ENCODE measurements around the gene ZSWIM7.
A peak's percentile ranks its signal among the peaks of the same experiment; 100 is the strongest.
"Not testable (repeated sequence)": the region's sequence is repeated elsewhere in the genome, so short reads cannot be mapped to it uniquely, and the experiment has no call there.

Gene ZSWIM7

DNA sequence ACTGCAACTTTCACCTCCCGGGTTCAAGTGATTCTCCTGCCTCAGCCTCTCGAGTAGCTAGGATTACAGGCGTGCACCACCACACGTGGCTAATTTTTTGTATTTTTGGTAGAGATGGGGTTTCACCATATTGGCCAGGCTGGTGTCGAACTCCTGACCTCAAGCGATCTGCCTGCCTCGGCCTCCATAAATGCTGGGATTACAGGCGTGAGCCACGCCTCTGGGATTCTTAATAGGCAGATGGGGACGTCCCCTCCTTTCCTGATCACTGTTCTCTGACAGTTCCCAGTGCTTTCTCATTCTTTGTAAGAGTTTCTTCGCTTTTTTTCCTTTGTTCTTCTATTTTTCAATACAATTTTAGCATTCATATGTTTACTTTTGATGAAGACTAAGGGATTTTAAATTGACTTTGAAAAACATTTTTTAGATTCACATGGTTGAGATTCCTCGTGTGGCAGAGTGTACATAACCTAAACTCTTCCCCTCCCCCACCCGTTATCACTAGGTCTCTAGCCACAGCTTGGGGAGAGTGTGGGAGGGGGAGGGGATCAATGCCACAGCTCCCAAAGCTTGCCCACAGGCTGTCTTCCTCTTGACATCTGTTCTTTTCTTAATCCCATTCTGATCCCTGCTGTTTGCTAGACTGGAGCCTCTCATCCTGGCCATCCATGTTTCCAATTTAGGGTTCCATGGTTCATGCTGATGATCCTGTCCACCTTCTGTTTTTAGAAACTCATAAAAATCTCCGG is 43.5 kb downstream of the ZSWIM7 start:
- no peak for DNase-seq

DNA sequence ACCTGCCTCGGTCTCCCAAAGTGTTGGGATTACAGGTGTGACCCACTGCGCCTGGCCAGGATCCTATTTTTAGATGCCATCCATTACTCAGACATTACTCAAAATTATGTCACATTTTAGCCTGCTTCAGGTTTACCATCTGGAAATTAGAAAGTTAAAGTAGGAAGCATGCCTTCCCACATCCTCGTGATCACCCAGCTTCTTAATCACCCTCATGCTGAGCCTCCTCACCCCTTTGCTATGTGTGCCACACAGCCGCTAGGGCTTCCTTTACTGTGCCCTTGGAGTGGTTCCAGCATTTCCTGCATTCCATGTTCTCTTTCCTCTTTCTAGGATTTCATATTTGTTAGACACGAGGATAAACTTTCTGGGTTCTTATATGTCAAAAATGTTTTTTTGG is 45.3 kb downstream of the ZSWIM7 start:
- no peak for DNase-seq

DNA sequence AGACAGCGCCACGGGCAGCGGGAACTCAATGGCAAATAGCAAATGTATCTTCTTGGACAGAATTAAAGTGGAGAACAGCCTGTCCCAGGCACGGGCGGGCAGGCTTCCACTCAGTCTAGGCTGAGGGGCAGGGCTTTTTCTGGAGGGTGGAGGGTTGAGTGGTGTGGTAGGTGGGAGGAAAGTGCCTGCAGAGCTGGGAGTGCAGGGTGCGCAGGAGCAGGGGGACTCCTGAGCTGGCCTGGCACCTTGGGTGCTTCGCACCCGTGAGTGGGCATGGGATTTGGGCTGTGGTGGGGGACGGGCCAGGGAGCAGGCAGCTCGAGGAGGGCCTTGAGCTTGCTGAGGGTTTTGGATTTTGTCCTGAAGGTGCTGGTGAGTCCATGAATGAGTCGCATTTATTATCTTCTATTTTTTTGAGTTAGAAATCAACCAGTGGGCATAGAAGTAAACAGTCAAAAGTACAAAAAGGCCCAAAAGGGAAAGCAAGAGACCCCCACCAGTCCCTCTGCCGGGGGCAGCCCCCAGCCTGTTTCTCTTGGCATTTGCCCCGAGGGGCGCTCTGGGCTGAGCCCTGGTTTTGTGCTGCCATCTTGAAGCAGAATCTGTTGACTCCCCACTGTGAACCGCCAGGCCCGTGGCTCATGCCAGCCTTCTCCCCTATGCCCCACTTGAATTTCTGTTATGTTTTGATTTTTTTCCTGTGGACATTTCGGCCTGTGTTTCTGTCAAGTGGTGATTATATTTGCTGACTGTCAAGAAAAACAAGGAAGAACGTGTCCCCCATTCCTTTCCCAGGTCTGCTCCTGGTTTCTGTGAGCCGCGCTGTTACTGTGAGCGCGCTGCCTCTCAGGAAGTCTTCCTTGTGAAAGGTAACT is 46.4 kb downstream of the ZSWIM7 start:
- no peak for DNase-seq

DNA sequence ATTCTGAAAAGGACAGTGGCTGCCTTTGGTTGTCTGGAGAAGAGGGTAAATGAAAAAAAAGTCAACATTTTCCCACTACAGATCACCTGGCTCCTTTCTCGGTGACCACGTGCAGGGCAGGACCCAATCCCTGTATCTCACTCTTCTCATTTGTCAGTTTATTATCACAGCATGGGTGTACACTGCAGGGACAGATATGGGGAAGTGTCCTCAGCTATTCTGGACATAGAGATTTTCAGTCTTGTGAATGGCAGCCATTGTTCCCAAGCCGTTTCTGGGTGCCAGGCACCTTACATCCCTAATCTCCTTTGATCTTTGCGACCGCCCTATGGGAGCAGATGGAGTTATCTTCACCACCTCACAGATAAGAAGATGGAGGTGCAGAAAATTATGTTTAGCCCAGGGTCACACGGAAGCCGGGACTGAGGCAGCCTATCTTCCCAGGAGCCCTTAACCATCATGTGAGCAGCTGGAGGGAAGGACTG is 47.4 kb downstream of the ZSWIM7 start:
- DNase-seq, result no peak

DNA sequence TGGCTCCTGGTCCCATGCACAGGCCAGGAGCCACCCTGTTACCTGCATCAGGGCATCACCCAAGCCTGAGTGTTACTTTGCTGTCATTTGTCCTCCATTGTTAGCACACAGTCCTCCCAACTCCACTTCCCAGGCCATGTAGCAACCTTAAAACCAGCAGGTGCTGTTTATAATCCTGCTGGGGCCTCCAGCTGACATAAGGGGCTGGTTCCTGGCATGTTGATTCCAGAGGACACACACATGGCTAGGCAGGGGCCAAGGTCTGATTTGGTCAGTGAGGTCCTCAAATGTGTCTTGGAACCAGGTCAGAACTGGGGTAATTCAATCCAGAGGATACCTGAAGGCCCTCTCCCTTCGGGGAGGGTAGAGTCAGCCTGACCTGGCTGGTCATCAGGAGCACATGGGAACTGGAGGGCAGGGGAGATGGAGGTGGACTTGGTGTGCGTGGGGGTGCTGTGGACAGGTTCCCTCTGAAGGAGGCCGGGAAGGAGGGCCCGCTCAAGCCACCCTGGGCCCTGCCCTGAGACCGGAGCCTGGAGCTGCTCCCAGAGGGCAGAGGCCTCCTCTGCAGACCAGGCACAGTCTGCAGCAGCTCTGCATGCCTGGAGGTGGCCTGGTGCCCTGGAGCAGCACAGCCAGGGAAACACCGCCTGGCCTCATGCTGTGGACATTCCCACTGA is 48.0 kb downstream of the ZSWIM7 start:
- DNase-seq, result no peak

DNA sequence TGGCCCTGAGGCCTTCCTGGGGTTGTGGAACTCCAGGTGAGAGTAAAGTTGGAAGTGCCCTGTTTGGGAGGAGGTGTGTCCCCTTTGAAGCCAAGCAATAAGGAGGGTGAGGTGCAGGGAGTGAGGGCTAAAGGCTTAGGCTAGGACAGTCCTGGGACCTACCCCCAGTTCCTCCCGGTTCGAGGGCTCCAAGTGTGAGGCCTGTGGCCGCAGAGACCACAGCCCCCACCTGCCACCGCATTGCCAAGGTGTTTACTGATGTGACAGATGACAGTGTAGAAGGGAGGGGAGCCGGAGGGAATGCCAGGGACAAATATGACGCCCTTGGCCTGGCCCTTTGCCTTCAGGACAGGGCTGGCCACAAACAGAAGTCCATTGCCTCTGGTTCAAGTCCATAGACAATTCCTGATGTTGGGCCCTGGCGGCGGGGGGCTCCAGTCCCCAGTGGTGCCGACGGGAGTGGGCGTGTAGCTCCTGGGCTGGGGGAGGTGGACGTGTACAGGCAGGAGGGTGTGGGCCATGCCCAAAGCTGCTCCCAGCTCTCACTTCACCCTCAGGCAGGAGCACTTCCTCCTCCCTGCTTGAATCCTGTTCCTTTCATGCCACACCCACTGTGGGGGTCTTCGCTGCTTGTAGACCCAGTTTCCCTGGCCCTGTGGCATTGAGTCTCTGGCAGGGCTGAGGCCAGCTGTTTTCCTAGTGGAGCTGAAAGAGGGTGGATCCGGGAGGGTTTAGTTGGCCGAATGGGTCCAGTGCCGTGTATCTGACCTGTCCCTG is 51.3 kb downstream of the ZSWIM7 start:
- DNase-seq, result no peak

DNA sequence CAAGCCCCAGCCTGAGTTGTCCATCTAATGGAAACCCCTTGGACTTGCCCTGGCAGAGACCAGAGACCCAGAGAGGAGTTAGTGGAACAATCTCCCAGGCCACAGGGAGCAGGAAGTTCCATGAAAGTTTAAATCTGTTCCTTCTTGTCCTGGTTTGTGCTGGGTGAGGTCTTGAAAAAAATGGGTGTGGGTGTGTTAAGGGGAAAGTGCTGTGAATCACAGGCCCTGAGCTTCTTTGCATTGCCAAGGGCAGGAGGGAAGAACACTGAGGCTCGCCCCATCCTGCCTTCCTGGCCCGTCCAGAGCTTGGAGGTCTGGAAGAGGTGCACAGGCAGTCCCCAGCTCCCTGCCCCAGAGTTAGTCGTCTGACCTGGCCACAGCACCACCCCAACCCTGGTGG is 52.2 kb downstream of the ZSWIM7 start:
- no peak for DNase-seq

DNA sequence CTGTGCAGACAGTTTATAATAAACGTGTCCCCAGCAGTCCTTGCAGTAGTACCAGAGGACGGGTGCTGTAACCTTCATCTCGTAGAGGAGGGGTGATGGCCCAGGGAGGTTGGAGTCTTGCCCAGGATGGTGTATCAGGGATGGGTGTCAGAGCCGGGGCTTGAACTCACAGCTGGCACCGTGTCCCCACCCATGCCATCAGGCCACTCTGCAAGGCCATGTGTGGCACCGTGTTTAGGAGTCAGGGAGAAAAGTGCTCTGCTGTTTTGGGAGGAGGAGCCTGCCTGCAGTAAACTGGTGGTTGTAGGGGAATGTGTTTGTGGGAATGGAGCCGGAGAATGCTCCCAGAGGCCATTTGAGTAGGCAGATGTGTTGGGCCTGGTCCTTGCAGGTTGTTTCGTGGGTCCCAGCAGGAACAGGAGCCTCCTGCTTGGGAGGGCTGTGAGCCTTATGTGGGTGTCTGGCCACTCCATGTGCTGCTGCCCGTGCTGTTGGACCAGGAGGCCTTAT is 52.8 kb downstream of the ZSWIM7 start:
- no peak for DNase-seq

DNA sequence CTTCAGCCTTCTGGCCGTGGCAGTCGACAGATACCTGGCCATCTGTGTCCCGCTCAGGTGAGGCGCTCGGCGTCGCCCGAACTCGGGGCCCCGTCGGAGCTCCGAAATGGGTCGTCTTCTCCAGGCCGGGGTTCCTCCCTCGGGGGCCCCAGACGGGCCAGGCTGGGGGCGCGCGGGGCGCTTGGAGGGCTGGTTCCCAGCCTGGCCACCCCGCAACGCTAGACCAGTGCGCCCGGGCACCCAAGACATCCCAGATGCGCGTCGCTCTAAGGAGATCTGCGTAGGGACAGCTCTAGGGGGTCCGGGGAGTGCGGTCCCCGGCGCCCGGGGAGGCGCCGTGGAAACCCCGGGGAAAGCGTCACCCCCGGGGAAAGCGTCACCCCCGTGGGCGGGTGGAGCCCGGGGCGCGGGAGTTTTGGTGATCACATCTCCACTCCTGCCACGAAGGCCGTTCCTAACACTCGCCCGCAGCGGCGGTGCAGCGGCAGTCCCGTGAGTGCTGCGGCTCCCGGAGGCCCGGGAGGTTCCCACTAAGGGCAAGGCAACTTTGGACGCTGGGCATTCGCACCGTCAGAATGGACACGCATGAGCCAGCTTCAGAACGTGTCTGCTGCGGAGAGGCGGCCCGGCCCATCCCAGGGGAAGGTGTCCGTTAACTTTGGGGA is 53.8 kb downstream of the ZSWIM7 start:
- no peak for DNase-seq

DNA sequence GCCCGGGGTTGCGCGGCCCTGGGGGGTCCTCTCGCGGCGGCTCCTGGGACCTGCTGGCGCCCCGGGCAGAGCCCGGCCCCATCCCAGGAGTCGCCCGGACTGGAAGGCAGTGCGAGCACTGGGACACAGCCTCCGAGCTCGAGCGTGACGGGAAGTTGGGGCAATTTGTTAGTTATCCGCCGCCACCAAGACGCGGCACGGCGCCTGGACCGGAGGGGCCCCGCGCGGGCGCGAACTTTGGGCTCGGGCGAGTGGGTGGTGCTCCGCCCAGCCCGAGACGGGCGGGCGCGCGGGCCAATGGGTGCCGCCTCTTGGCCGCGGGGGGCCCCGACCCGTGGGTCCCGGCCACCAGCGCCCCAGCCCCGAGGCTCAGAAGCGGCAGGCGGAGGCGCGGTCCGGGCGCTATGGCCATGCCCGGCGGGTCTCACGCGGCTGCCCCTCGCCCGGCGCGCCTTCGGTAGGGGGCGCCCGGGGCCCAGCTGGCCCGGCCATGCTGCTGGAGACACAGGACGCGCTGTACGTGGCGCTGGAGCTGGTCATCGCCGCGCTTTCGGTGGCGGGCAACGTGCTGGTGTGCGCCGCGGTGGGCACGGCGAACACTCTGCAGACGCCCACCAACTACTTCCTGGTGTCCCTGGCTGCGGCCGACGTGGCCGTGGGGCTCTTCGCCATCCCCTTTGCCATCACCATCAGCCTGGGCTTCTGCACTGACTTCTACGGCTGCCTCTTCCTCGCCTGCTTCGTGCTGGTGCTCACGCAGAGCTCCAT is 54.6 kb downstream of the ZSWIM7 start, which contains the start of gene ADORA2B:
ADORA2B (plus strand) TSS at position 372 of the 768 bp plus-strand sequence; CDS start at position 491, 119 bp downstream.
- DNase-seq, result peak; percentile 81

DNA sequence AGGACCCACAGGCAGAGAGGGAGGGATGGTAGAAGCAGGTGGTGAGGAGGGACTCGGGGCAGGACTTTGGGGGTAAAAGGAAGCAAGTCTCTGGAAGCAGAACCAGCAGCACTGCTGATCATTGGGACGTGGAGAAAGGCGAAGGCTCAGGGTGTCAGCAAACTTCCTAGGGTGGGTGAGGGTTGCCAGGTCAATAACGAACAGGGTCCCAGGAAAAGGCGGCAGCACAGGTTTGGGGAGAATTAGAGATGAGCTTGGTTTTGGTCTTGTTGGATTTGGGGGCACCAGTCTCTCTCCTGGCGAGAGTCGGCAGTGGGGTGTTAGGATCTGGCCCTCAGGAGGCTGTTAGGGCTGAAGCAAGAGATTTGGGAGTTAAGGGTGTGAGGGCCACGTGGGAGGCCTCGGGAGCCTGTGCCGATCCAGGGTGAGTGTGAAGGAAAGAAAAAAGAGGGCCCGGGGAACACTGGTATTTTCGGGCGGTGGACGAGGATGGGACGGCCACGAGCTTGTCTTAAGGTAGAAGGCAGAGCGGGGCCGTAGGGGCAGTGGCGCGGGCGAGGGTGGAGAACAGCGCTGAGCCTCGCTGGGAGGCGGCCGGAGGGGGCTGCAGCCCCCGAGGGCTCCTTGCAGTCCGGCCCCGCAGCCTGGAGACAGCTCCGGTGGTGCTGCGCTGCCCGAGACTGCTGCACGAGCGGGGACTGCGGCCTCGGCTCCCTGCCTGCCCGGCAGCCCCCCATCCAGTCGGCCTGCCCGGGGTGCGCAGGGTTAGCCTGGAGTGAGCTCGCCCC is 55.3 kb downstream of the ZSWIM7 start:
- DNase-seq, result no peak

DNA sequence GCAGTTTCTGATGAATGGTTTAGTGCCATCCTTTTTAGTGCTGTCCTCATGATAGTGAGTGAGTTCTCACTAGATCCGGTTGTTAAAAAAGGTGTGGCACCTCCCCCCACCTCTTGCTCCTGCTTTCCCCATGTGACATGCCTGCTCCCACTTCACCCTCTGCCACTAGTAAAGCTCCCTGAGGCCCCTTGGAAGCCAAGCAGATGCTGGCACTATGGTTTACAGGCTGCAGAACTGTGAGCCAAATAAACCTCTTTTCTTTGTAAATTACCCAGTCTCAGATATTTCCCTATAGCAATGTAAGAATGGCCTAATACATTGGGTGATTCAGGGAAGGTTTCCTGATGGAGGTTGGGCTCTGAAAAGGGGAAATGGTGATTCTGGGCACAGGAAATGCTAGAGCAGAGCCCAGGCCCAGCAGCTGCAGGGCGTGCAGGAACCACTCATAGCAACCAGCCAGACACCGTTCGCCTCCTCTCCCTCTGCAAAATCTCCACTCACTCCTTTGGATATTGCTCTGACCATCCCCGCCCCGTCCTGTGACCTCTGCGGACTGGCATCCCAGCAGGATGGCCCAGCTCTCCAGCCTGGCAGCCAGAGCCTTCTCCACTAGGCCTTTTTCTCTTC is 57.2 kb downstream of the ZSWIM7 start:
- DNase-seq, result no peak

DNA sequence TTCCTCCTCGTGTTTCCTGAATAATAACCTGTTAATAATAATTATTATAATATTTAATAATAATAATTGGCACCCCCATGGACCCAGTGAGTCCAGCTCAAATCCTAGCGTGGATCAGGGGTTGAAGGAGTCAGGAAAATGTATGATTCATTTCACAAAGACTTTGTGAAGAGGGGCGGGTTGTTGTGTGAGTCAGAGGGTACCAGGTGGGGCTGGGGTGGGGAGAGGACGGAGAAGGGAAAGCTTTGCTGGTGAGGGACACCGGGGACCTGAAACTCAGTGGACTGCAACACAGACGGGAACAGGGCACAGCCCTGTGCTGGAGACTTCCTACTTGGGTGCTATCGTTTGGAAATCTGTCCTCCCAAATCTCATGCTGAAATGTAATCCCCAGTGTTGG is 57.7 kb downstream of the ZSWIM7 start:
- DNase-seq, result no peak

DNA sequence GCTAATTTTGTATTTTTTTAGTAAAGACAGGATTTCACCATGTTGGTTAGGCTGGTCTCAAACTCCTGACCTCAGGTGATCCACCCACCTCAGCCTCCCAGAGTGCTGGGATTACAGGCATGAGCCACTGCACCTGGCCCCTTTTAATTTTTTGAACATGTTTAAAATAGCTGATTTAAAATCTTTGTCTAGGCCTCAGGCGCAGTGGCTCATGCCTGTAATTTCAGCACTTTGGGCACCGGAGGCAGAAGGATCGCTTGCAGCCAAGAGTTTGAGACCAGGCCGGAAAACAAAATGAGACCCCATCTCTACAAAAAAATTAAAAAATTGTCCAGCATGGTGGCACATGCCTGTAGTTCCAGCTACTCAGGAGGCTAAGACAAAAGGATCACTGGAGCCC is 63.0 kb downstream of the ZSWIM7 start:
- not testable (repeated sequence) for DNase-seq

DNA sequence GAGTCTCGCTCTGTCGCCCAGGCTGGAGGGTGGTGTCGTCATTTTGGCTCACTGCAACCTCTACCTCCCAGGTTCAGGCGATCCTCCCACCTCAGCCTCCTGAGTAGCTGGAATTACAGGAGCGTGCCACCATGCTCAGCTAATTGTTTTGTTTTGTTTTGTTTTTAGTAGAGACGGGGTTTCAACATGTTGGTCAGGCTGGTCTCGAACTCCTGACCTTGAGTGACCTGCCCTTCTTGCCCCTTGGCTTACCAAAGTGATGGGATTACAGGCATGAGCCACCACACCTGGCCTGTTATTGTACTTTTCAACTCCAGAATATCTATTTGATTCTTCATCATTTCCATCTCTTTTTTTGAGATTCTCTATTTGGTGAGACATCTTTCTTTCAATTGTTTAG is 63.6 kb downstream of the ZSWIM7 start:
- no peak for DNase-seq

DNA sequence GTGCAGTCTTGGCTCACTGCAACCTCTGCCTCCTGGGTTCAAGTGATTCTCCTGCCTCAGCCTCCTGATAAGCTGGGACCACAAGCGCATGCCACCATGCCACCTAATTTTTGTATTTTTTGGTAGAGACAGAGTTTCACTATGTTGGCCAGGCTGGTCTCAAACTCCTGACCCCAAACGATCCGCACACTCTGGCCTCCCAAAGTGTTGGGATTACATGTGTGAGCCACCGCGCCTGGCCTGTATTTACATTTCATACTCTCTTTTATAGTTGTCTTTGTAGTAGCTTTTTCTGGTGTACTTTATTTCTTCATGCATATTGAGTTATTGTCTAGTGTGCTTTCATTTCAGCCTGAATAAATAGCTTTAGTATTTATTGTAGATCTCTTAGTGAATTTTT is 64.6 kb downstream of the ZSWIM7 start:
- no peak for DNase-seq

DNA sequence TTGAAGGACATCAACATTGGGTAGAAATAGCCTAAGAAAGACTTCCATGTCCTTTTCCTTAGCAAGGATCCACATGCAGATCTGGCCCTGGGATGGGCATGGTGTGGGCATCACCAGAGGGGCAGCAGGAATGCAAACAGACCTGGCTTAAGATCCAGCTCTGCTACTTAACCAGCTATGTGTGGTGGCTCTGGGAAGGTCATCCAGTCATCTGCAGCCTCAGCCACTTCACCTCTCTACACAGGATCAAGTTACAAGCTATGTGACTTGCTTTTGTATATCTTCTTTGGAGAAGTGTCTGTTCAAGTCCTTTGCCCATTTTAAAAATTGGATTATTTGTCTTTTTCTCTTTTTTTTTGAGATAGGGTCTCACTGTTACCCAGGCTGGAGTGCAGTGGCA is 68.1 kb downstream of the ZSWIM7 start:
- DNase-seq, result no peak

DNA sequence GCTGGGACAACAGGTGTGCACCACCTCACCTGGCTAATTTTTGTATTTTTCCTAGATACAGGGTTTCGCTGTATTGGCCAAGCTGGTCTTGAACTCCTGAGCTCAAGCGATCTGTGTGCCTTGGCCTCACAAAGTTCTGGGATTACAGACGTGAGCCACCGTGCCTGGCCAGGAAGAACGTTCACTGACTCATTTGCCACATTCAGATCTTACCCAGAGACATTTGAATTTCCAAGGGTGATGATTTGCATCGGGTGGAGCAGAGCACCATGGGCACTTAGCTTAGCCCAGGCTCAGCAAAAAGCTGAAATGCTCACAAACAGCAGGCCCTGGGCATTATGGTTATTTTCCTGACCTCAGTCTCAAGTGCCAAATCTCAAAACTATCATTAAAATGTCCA is 69.1 kb downstream of the ZSWIM7 start:
- DNase-seq, result no peak

DNA sequence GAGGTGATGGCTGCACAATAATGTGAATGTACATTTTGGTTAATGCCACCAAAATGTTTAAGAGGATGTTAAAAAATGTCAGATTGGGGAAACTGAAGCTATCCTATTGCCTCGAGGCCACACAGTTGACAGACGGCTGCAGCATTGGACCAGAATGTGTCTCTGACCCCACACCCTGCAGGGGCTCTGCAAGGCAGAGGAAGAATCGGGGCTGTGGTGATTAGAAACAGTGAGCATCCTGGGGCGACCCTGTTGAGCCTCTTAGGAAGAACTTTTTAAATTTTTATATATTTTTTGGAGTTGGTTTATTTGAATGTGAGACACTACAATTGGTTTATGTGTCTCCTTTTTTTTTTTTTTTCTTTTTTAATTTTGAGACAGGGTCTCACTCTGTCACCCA is 69.6 kb downstream of the ZSWIM7 start:
- no peak for DNase-seq

Data from right forelimb (tissue), 1 donor.